Skeletal muscle satellite cell (primary cell): Measurements from ENCODE around the gene ZFC3H1.
A peak's percentile ranks its signal among the peaks of the same experiment; 100 is the strongest.

ENCODE experiments used
- H3K27me3 ChIP-seq: 2 replicates; pipeline ENCODE4 v1.7.0; 2013; ENCODE audit warnings: low read length; ENCODE audit not compliant: control insufficient read depth, insufficient read depth
- H3K36me3 ChIP-seq: 2 replicates; pipeline ENCODE4 v1.7.0; 2013; ENCODE audit warnings: mild to moderate bottlenecking, control low read depth, low read length; ENCODE audit not compliant: insufficient read depth
- H3K4me1 ChIP-seq: 2 replicates; pipeline ENCODE4 v1.7.0; 2013; ENCODE audit warnings: low read length; ENCODE audit not compliant: control insufficient read depth, insufficient read depth
- H3K4me2 ChIP-seq: 2 replicates; pipeline ENCODE4 v1.7.0; 2013; ENCODE audit warnings: mild to moderate bottlenecking, low read length
- H3K4me3 ChIP-seq: 2 replicates; pipeline ENCODE4 v1.7.0; 2013; ENCODE audit warnings: low read length
- H3K9ac ChIP-seq: 2 replicates; pipeline ENCODE4 v1.7.0; 2013; ENCODE audit warnings: mild to moderate bottlenecking, low read depth, low read length, moderate library complexity
- H3K9me3 ChIP-seq: replicated peaks from 2 replicates; pipeline ENCODE4 v1.7.0; 2013; ENCODE audit warnings: mild to moderate bottlenecking, control low read depth, low read length

ZFC3H1 gene

GRCh38 chr12:71671816-71672215 is 8.2 kb upstream of the ZFC3H1 start:
- no peaks in the 10 kb centered on the region for H3K4me1 ChIP-seq
- H3K27me3 ChIP-seq: no peaks in the 10 kb centered on the region
- H3K9me3 ChIP-seq: no peaks in the 10 kb centered on the region
- no peak overlapping the region for H3K4me2 ChIP-seq
- H3K36me3 ChIP-seq: no peaks in the 10 kb centered on the region
- H3K9ac ChIP-seq: no peak overlapping the region
- no peak overlapping the region for H3K4me3 ChIP-seq

- no peaks in the 10 kb centered on the region for H3K27me3 ChIP-seq
- H3K4me1 ChIP-seq: no peaks in the 10 kb centered on the region
- no peaks in the 10 kb centered on the region for H3K9me3 ChIP-seq
- H3K36me3 ChIP-seq: no peaks in the 10 kb centered on the region
- H3K4me3 ChIP-seq: no peak overlapping the region
- no peak overlapping the region for H3K9ac ChIP-seq
- no peak overlapping the region for H3K4me2 ChIP-seq
These were observed 7.7 kb upstream of the ZFC3H1 start for GRCh38 chr12:71671311-71671710.

- peaks cover 10% of the 10 kb centered on the region for H3K4me1 ChIP-seq
- no peak overlapping the region for H3K4me2 ChIP-seq
- H3K9me3 ChIP-seq: no peaks in the 10 kb centered on the region
- no peak overlapping the region for H3K9ac ChIP-seq
- H3K27me3 ChIP-seq: no peaks in the 10 kb centered on the region
- H3K36me3 ChIP-seq: peaks cover 7% of the 10 kb centered on the region
- H3K4me3 ChIP-seq: no peak overlapping the region
These were observed 2.6 kb upstream of the ZFC3H1 start for GRCh38 chr12:71666259-71666658.

GRCh38 chr12:71665090-71665463 is 1.4 kb upstream of the ZFC3H1 start:
- Histone ChIP-seq H3K4me1 (peaks cover 13% of the 10 kb centered on the region), H3K9ac (peak overlapping the region; percentile 98)

GRCh38 chr12:71664411-71665089 is 902 bp upstream of the ZFC3H1 start:
- H3K9me3 ChIP-seq: no peaks in the 10 kb centered on the region
- H3K27me3 ChIP-seq: no peaks in the 10 kb centered on the region
- H3K4me1 ChIP-seq: peaks cover 13% of the 10 kb centered on the region
- peaks cover 16% of the 10 kb centered on the region for H3K36me3 ChIP-seq
- H3K4me2 ChIP-seq: peak overlapping the region; percentile 83
- peak overlapping the region; percentile 83 for H3K4me3 ChIP-seq
- peak overlapping the region; percentile 98 for H3K9ac ChIP-seq

More at GRCh38 chr12:71665090-71665463, 1.4 kb upstream of the ZFC3H1 start:
- Histone ChIP-seq H3K4me3 (peak overlapping the region; percentile 83), H3K27me3 (no peaks in the 10 kb centered on the region), H3K36me3 (peaks cover 11% of the 10 kb centered on the region), H3K9me3 (no peaks in the 10 kb centered on the region), H3K4me2 (peak overlapping the region; percentile 83)

- H3K9ac ChIP-seq: peak overlapping the region; percentile 98
- H3K4me2 ChIP-seq: peak overlapping the region; percentile 86
- no peaks in the 10 kb centered on the region for H3K27me3 ChIP-seq
- no peaks in the 10 kb centered on the region for H3K9me3 ChIP-seq
- peaks cover 13% of the 10 kb centered on the region for H3K4me1 ChIP-seq
- peak overlapping the region; percentile 83 for H3K4me3 ChIP-seq
- peaks cover 31% of the 10 kb centered on the region for H3K36me3 ChIP-seq
These were observed 643 bp downstream of the ZFC3H1 start for GRCh38 chr12:71662849-71663560.

- Histone ChIP-seq H3K4me3 (peak overlapping the region; percentile 83), H3K4me1 (peaks cover 13% of the 10 kb centered on the region), H3K36me3 (peaks cover 38% of the 10 kb centered on the region), H3K27me3 (no peaks in the 10 kb centered on the region), H3K9ac (peak overlapping the region; percentile 98), H3K9me3 (no peaks in the 10 kb centered on the region), H3K4me2 (peak overlapping the region; percentile 86)
These were observed 1.6 kb downstream of the ZFC3H1 start for GRCh38 chr12:71661977-71662530.

- peaks cover 86% of the 10 kb centered on the region for H3K36me3 ChIP-seq
These were observed 6.9 kb downstream of the ZFC3H1 start for GRCh38 chr12:71656740-71657139.

GRCh38 chr12:71655907-71656306 is 7.7 kb downstream of the ZFC3H1 start:
- Histone ChIP-seq H3K4me1 (peaks cover 12% of the 10 kb centered on the region), H3K9me3 (peaks cover 3% of the 10 kb centered on the region), H3K36me3 (peaks cover 91% of the 10 kb centered on the region)

More at GRCh38 chr12:71656740-71657139, 6.9 kb downstream of the ZFC3H1 start:
- Histone ChIP-seq H3K4me1 (peaks cover 15% of the 10 kb centered on the region), H3K4me3 (no peak overlapping the region), H3K9ac (no peak overlapping the region), H3K4me2 (no peak overlapping the region), H3K9me3 (peaks cover 3% of the 10 kb centered on the region), H3K27me3 (no peaks in the 10 kb centered on the region)

GRCh38 chr12:71655495-71655894 is 8.2 kb downstream of the ZFC3H1 start:
- peak overlapping the region; percentile 3 for H3K4me3 ChIP-seq
- peaks cover 3% of the 10 kb centered on the region for H3K9me3 ChIP-seq
- peaks cover 12% of the 10 kb centered on the region for H3K4me1 ChIP-seq
- no peaks in the 10 kb centered on the region for H3K27me3 ChIP-seq
- H3K9ac ChIP-seq: no peak overlapping the region
- H3K4me2 ChIP-seq: peak overlapping the region; percentile 35
- peaks cover 94% of the 10 kb centered on the region for H3K36me3 ChIP-seq

More at GRCh38 chr12:71655907-71656306, 7.7 kb downstream of the ZFC3H1 start:
- no peaks in the 10 kb centered on the region for H3K27me3 ChIP-seq
- peak overlapping the region; percentile 35 for H3K4me2 ChIP-seq
- no peak overlapping the region for H3K9ac ChIP-seq
- peak overlapping the region; percentile 3 for H3K4me3 ChIP-seq

- no peak overlapping the region for H3K4me2 ChIP-seq
- H3K4me3 ChIP-seq: no peak overlapping the region
- H3K27me3 ChIP-seq: no peaks in the 10 kb centered on the region
- H3K9ac ChIP-seq: no peak overlapping the region
- H3K36me3 ChIP-seq: peaks cover 90% of the 10 kb centered on the region
- H3K9me3 ChIP-seq: peaks cover 3% of the 10 kb centered on the region
- H3K4me1 ChIP-seq: peaks cover 9% of the 10 kb centered on the region
These were observed 9.4 kb downstream of the ZFC3H1 start for GRCh38 chr12:71654200-71654599.
